ENCODE measurements around the gene HEPACAM. TPM values are rescaled to one million over a fixed set of nuclear protein-coding genes. Genes with fewer than 3 reads are reported as not detected.

Gene HEPACAM
- total RNA-seq, 1 donor from 2014 or later = not detected

Other genes with a start within 250 kb of the HEPACAM start
- 99.1 TPM for gene NRGN, start 196.1 kb downstream of the HEPACAM start, total RNA-seq
- gene VSIG2, start 183.8 kb downstream of the HEPACAM start, total RNA-seq = 30.5 TPM
- gene ESAM, start 173.8 kb downstream of the HEPACAM start, total RNA-seq = 131 TPM
- 15.4 TPM for gene MSANTD2, start 135.6 kb downstream of the HEPACAM start, total RNA-seq
- gene ROBO3, start 70.6 kb downstream of the HEPACAM start, total RNA-seq = 11.3 TPM
- 58.3 TPM for gene ROBO4, start 38.2 kb downstream of the HEPACAM start, total RNA-seq
- not detected for gene HEPN1, start 16.8 kb downstream of the HEPACAM start, total RNA-seq
- gene CCDC15, start 18.2 kb upstream of the HEPACAM start, total RNA-seq = 1.4 TPM
- gene SLC37A2, start 127.3 kb upstream of the HEPACAM start, total RNA-seq = 25.0 TPM
- 20.5 TPM for gene TMEM218, start 175.6 kb upstream of the HEPACAM start, total RNA-seq
- 14.4 TPM for gene PKNOX2, start 228.7 kb upstream of the HEPACAM start, total RNA-seq